T-helper 2 cell (primary cell): ENCODE data around the gene PRTFDC1.
A peak's percentile ranks its signal among the peaks of the same experiment; 100 is the strongest.
"Not testable (repeated sequence)": the region's sequence is repeated elsewhere in the genome, so short reads cannot be mapped to it uniquely, and the experiment has no call there.

ENCODE experiments used
- DNase-seq, 5 experiments: peaks; one replicate each; pipeline versions ENCODE4 v3.0.0 to v3.0.0-alpha.2; 2012 to 2022
- total RNA-seq, 2 donors: gene quantifications; one replicate each; lab custom pipeline; 2026; lab: John Stamatoyannopoulos, UW

PRTFDC1 gene, protein sequence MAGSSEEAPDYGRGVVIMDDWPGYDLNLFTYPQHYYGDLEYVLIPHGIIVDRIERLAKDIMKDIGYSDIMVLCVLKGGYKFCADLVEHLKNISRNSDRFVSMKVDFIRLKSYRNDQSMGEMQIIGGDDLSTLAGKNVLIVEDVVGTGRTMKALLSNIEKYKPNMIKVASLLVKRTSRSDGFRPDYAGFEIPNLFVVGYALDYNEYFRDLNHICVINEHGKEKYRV
- total RNA-seq: 0.31 to 0.74 reads per million in 2 donors

DNA sequence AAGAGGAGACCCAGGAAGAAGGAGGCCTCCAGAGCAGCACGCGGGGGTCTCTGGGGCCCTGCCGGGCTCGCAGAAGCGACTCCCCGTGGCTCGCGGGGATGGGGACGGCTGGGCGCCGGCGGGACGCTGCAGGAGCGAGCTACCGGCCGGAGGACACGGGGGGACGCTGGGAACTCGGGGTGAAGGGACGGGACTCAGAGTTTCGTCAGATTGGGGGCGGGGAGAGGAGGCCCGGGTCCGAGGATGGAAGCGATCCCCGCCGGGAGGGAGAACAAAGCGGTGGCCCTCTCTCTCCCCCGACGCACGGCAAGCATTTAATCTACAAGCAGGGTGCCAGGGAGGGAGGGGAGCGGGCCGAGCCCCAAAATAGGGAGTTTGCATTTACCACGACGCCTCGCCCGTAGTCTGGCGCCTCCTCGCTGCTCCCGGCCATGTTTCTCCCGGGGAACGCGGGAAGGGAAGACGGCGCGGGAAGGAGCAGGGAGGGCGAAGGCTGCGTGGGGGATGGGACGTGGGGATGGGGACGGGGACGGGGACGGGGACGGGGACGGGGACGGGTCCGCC lies at the start of gene PRTFDC1:
Gene PRTFDC1, minus strand, starts transcription at position 464 of the 564 bp plus-strand sequence. Its CDS starts 31 bp downstream, at position 433.
- DNase-seq: peak in 3 of 5 experiments; percentile 5 to 46 (median 16)

DNA sequence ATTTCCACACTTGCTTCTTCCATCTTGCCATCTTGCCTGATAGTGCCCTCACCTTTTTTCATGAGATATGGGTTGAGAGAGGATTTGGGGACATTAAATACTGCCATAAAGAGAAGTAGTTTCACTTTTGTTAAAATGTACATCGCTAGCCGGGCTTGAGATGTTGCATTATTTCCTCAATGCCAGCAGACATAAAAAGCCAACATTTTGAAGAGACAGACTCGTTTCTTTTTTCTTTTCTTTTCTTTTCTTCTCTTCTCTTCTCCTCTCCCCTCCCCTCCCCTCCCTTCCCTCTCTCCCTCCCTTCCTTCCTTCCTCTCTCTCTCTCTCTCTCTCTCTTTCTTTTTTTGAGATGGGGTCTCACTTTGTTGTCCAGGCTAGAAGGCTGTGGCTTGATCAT lies 45.6 kb upstream of the PRTFDC1 start:
- DNase-seq: no peak

DNA sequence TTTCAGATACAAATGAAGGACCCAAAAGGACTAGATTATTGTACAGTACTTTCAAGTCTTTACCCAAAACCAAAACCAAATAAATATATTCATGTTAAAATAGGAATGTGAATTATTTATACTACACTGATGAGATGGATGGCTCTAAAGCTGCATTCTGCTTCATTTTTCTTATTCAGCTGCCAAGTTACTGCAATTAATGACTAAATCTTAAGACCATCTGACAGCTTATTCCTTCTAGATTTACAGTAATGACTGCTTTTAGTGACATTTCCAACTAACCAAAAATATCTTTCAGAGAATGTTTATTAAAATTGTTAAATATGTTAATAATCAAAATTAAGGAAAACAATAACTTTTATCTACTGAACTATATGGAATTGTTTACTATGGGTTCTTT lies 42.7 kb upstream of the PRTFDC1 start:
- DNase-seq: no peak

GRCh38 chr10:24993237-24993958 lies 41.0 kb upstream of the PRTFDC1 start:
- no peak for DNase-seq

GRCh38 chr10:24992512-24993133 lies 40.2 kb upstream of the PRTFDC1 start:
- no peak for DNase-seq

DNA sequence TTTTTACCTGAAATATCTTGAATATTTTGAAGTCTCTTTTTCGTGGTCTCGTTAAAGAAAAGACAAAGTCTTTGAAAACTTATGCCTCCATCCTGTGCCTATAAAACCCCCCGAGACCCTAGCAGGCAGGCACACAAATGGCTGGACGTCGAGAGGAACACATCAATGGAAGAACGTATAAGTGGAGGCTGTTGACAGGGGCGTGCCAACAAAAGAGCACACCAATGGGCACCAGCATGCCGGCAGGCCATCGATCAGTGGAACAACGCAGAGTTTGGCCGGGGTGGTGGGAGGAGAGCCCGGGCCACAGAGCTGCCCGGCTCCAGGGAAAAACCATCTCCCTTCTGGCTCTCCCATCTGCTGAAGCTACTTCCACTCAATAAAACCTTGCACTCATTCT lies 38.9 kb upstream of the PRTFDC1 start:
- no peak for DNase-seq

DNA sequence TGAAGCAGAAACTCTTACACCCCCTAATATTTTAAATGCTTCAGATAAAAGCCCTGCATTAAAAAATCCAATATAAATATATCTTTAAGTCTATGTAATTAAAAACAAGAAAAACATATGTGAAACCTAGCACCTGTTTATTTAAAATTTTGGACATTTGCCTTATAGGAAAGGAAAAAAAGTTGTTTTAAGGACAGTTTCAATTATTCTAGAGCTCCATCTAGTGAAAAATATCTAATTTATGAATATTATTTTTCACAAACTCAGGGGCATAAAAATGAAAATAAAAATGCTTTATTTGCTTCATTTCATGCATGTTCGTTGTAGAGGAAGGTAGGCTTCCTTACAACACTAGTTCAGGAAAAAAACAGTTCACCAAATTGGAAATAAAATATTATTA lies 37.5 kb upstream of the PRTFDC1 start:
- no peak for DNase-seq

GRCh38 chr10:24988831-24989640 lies 36.6 kb upstream of the PRTFDC1 start:
- no peak for DNase-seq

DNA sequence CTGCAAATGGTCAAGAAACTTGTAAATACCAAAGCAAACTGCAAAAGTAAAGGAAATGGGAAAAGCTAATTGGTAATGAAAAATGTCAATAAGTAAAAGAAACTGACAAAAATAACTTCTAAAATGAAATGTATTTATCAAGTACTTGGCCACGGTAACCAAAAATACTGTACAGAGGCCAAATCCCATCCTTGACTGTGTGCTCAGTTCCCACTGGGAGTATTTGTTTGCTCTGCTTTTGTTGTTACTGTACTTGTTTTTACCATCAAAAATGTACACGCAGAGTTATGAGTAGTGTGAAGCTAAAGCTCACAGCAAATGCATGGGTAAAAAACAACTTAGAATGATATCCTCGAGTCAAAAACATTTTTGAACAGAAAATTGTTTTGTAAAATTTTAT lies 32.5 kb upstream of the PRTFDC1 start:
- no peak for DNase-seq

- no peak for DNase-seq
Observed at GRCh38 chr10:24983946-24984345, 31.5 kb upstream of the PRTFDC1 start.

DNA sequence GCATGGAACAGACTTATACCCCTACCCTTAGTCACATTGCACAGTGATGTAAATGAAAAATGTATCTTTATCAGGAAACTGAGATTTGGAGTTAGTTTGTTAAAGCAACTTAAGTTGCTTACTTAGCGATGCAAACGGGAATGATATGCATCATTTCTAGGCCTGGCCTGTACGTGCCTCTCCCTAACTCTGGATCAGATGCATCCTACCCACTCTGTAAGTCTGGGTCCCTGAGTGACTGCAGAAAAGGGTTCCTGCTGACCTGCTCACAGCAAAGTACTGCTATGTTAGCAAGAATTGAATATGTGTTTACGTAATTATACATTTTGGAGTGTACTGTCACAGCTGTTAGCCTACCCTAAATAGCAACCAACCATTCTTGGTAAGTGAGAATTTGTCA lies 30.7 kb upstream of the PRTFDC1 start:
- no peak for DNase-seq

DNA sequence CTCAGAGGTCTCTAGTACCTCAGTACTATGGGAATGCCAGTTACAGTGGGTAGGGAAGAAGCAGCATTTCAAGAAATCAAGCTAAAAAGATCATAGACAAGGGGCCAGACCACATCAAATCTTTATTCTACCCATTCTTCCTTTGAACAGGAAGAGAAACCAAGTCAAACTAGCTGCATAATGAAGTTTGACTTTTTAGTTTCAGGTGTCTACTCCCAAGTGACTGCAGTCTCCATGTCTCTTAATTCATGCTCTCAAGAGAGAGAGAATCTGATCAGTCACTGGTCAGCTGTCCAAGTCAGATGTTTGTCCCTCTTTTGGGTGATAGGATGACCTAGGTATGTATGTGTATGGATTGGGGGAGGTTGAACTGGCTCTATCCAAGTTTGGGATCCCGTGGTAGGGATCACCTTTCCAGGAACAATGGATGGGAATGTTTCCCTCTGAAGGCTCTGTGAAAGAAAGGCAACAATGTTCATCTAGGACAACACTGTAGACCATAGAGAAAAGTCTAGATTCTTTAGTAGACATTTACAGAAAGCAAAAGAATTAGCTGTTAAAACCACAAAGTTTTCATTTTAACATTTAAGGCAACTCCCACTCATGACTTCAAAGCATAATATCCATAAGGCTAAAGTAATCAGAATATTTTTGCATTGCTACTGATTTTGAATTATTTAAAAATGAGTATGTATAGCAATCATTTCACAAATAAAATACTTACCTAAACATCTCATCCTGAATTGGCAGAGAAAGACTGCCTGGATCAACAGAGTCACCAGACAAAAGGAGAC lies 30.1 kb upstream of the PRTFDC1 start:
- DNase-seq: no peak

GRCh38 chr10:24981161-24981710 lies 28.8 kb upstream of the PRTFDC1 start:
- DNase-seq: no peak

DNA sequence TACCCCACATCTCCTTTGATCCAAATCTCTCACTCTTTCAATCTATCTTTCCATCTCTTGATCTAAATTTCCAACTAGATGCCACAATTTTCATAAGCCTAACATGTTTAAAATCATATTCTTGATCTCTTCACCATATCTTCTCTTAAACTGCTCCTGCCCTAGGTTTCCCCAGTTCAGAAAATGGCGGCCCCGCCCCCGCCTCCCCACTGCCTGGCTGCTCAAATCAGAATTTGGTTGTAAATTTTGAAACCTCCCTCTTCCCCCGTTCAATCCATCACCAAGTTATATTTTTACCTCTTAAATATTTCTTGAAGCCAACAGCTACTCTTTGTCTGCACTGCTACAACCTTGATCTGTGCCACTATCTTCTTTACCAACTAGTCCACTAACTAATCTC lies 27.3 kb upstream of the PRTFDC1 start:
- no peak for DNase-seq

DNA sequence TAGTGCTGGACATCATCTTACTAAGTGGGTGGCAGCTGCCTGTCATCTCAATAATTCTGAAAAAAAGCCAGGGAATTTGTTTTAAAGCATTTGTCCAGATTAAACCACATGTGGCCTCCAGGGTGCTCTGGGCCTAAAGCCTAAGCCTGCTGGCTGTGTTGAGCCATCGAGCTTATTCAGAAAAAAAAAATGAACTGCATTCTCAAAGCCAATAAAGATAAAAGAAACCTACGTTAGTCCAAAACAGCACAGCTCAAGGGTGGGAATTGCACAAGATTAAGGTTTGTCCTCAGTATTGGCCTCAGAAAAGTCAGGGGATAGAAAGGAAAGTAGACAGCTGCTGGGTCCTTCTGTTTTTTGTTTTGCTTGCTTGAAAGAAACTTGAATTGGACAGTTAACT lies 22.6 kb upstream of the PRTFDC1 start:
- DNase-seq: no peak

DNA sequence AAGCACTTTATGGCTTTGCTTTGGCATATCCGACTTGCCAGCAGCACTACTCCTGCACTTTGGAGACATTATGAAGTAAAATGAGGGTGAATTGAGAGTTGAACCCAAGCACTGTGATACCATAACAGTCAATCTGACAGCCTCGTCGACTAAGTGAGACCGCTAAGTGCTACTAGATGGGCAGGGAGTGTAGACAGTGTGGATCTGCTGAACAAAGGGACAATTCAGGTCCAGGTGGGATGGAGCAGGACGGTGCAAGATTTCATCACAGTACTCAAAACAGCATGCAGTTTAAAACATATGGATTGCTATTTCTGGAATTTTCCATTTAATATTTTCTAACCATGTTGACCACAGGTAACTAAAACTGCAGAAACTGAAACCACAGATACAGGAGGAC lies 20.8 kb upstream of the PRTFDC1 start:
- DNase-seq: no peak

DNA sequence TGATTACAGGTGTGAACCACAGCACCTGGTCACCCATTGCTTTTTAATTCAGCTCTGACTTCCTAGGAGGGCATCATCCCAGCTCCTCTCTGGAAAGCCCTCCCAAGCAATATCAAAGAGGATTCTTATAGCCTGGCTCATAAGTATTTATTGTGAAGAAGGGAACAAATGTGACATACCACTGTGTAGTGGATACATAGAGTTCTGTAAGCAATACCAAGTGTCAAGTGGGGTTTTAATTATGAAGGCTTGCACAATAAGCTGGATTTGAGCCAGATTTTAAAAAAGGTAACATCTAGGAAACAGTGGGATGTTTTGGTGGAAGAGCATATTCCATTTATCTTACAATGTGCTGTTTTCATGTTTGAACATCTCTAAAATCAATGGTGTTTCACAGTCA lies 19.0 kb upstream of the PRTFDC1 start:
- no peak for DNase-seq

GRCh38 chr10:24969841-24970281 lies 17.5 kb upstream of the PRTFDC1 start:
- no peak for DNase-seq

- not testable (repeated sequence) for DNase-seq
Observed at GRCh38 chr10:24968951-24969350, 16.5 kb upstream of the PRTFDC1 start.

DNA sequence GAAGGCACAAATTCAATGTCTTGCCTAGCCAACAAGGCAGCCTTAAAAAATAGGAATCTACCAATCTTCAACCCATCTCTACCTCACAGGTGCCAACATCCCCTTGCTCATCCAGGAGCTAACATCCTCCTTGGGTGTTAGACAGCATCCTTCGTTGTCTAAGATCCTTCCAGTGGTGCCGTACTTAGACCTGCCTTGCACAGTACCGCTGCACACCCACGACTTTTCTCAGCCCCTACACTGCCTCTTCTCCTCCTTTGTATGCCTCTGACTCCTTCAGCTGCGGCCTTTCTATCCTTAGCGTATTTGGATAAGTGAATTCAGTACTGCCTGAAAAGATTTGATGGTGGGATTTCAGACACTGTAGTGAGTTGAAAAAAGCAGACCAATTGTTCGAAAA lies 15.9 kb upstream of the PRTFDC1 start:
- DNase-seq: no peak

DNA sequence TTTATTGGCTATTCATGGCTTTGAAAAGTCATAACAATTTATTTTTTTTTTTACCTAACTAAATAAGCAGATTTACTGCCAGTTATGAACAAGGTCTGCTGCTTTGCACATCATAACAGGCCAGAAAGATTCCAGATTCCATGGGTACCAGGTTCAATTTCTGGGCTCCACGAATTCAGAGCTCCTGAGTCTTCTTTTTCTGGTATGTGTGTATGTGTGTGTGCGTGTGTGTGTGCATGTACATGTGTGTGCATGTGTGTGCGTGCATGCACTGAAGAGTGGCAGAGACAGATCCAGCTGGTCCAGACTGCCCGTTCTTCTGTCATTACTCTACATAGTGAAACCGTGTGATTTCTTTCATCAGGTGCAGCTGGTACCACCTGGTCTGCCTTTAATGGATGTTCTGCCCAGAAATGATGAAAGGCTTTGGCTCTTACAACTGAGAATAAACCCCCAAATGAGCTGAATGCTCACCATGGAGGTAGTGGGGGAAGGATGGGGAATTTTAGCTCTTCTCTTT lies 14.6 kb upstream of the PRTFDC1 start:
- DNase-seq: no peak
